GM20000 (cell line): ENCODE data around the gene SPATA19.

Source experiments
- DNase-seq: peaks from one replicate; pipeline ENCODE4 v3.0.0; 2012; ENCODE audit warnings: low spot score
- TF ChIP-seq, protein P1 (sequence below): IDR thresholded peaks from 2 replicates; pipeline ENCODE4 v1.5.1; 2012; ENCODE audit warnings: mild to moderate bottlenecking, control low read depth; ENCODE audit errors: extremely low read depth, missing control alignments

Gene SPATA19

DNA sequence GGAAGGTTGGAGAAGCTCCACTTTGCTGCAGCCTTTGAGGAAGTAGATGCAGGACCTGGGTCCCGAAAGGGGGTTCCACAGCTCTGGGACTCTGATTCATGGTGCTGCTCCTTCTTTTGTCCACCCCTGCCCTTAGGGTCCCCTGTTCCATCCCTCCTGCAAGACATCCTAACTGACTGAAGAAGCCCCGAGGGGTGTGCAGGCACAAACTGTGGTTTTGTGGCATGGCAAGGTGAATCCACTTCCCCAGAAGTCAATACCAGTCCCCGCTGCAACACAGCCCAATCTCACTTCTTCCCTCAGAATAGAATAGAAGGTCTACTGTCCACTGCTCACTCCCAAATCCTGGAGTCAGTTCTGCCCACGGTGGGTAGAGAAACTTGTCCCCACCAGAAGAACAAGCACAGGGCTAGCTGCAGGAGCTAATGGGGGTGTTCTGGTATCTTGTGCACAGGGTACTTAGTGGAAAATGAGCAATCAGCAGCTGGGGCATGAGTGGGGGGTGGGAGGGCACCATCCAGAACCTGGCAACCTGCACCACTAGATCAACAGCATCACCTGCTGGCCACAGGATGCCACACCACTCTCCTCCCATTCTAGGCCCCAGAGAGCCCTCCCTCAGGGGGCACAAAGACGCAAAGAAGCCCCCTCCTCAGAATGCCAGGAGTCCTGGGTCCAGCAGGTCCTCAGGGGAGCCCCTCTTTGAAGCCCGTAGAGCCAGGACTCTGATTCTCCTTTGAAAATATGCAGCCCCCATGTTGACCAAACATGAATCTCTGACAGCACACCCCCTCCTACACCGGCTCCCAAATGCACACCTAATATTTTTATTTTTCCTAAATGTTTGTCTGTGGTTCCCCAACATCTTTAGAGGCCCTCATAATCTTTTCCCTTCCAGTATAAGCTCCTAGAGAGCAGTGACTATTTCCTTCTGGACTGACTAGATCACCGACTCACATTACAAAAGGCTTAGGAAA is 14.1 kb downstream of the SPATA19 start:
- DNase-seq: no peak
- TF ChIP-seq, protein P1, sequence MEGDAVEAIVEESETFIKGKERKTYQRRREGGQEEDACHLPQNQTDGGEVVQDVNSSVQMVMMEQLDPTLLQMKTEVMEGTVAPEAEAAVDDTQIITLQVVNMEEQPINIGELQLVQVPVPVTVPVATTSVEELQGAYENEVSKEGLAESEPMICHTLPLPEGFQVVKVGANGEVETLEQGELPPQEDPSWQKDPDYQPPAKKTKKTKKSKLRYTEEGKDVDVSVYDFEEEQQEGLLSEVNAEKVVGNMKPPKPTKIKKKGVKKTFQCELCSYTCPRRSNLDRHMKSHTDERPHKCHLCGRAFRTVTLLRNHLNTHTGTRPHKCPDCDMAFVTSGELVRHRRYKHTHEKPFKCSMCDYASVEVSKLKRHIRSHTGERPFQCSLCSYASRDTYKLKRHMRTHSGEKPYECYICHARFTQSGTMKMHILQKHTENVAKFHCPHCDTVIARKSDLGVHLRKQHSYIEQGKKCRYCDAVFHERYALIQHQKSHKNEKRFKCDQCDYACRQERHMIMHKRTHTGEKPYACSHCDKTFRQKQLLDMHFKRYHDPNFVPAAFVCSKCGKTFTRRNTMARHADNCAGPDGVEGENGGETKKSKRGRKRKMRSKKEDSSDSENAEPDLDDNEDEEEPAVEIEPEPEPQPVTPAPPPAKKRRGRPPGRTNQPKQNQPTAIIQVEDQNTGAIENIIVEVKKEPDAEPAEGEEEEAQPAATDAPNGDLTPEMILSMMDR: no peak

DNA sequence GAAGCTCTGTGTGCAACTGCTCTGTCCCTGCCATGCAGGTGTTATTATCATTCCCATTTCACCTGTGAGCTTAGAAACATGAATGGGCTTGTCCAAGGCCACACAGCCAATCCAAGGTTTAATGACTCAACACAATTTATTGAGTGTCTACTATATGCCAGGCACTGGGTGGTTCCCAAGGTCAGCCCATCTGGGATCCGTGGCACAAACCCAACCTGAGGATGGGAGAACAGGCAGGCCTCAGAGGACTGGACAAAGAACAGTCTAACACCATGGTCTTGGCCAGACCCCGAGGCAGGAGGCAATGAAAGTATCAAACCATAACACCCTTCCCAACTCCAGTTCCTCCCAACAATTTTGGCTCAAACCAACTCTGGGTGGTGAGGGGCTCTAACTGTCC is 15.7 kb downstream of the SPATA19 start:
- DNase-seq: no peak
- TF ChIP-seq, protein P1: no peak

DNA sequence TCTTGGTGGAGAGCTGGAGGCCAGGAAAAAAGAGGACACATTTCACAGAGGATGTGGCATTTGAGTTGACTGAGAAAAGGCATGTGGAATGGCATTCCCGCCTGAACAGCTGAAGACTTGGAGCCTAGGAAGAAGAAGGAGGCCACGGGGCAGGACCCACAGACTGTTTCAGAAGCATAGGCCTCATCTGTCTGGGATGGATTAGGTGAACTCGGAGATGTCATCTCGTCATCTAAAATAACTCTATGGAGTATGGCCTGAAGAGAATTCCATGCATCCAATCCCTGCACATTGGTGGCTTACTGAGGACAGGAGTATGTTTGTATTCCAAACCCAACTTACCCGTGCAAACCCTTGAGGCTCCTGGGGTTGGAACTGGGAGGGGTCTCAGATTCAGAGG is 16.4 kb downstream of the SPATA19 start:
- TF ChIP-seq, protein P1: no peak
- DNase-seq: no peak

DNA sequence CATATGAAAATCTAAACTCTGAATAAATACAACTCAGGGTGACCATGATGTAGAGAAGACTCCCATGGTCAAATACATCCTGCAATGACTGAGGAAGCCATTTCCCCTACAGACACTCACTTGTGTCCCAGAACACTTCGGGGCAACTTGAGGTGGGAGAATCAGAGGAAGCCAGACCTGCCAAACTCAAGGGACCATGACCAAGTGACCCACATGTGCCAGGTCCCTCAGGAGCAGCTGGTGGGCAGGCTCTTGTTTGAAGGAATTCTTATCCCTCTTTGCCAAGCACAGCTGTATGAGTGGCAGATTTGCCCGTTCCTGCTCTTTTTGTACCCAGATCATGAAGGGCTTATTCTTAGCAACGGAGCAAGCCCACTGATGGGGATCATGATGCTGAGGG is 17.8 kb downstream of the SPATA19 start:
- DNase-seq: no peak
- TF ChIP-seq, protein P1: no peak

DNA sequence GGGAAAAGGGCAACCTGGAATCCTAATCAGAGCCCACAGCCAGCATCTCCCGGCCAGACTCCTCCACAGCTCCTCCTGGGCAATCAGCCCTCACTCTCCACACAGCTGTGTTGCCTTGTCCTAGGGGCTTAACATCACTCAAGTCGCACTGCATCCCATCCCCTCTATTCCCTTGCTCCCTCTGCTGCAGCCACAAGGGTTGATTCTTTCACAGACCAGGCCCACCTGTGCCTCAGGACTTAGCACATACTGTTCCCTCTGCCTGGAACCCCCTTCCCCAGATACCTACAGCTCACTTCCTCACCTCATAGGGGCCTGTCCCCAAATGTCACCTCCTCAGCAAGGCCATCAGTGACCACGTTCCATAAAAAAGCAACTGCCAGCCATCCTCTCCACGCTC is 18.4 kb downstream of the SPATA19 start:
- DNase-seq: no peak
- TF ChIP-seq, protein P1: no peak

DNA sequence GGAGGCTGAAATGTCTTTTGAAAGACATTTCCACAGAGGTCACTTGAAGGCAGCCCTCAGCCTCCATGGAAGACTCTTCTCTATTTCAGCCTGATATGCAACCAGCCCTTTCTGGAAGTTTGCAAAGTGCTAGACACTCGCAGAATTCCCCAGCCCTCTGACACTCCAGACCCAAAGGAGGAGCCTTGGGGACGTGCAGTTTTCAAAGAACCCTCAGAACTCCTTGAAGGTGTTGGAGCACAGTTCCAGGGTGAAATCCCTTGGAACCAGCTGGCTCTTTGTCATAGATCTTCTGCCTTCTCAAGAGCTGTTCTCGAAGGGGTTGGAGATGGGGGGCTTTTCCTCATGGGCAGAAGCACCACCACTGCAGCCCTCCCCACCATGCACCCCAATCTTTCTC is 19.6 kb downstream of the SPATA19 start:
- DNase-seq: no peak
- TF ChIP-seq, protein P1: no peak

DNA sequence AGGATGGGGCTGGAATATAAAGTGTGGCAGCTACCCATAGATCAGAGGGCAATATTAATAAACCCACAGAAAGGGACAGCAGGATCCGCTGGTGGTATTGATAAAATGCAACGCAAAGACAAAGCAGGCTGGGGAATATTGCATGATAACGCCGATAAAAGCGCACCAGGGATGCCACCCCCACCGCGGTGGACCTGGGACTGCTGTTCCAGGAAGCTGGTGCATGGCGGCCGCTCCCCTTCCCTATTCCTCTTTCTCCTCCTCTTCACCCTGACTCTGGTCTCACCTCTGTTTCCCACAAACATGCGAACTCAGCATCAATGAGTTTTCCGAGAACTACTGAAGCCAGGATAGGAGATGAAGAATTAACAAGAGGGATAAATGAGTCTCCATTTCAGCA is 20.2 kb downstream of the SPATA19 start:
- TF ChIP-seq, protein P1: no peak
- DNase-seq: no peak
